CD4-positive, alpha-beta T cell treated with Interferon alpha-2 for 1 hour (primary cell): ENCODE results near the gene ZNF396.

Experiments
- DNase-seq, 2 donors: peaks; one replicate each; pipeline ENCODE4 v3.0.0-alpha.2; 2020 to 2022

The ZNF396 gene

DNA sequence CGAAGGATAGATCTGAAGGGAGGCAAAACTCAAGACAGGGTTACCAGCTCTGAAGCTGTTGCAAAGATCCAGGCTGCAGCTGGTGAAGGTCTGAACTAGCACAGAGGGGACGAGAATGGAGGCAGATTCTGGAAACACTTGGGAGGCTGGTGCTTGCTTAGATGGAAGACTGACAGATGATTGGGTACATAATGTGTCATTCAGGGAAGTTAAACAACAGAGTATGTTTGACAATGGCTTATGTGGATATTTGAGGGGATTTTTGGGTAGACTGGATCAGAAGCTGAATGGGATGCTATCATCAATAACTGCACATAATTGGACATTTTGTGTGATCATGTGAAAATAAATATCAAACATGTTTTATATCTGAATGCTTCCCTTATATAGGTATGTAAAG, 2.3 kb upstream of the ZNF396 start:
- DNase-seq = no peak

- no peak for DNase-seq
These were observed 1.4 kb upstream of the ZNF396 start for GRCh38 chr18:35378574-35378896.

- DNase-seq = no peak
These were observed 887 bp upstream of the ZNF396 start for GRCh38 chr18:35377875-35378573.

DNA sequence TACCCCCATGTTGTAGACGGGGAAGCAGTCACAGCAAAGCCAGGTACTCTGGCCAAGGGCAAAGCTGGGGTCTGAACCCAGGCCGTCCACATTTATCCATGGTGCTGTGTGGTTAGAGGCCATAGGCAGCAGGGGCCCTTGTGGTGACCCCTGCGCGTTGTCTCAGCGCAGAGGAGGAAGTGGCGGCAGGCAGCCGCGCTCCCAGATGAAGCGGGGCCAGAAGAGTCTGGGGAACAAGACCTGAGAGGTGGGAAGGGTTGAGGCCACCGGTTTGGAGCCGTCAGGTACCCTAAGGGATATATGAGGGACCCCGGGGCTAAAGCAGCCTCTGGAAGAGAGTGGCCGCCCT, 770 bp downstream of the ZNF396 start:
- DNase-seq = peak; percentile 8 to 20

- DNase-seq = no peak
These were observed 2.4 kb downstream of the ZNF396 start for GRCh38 chr18:35374708-35375107.

DNA sequence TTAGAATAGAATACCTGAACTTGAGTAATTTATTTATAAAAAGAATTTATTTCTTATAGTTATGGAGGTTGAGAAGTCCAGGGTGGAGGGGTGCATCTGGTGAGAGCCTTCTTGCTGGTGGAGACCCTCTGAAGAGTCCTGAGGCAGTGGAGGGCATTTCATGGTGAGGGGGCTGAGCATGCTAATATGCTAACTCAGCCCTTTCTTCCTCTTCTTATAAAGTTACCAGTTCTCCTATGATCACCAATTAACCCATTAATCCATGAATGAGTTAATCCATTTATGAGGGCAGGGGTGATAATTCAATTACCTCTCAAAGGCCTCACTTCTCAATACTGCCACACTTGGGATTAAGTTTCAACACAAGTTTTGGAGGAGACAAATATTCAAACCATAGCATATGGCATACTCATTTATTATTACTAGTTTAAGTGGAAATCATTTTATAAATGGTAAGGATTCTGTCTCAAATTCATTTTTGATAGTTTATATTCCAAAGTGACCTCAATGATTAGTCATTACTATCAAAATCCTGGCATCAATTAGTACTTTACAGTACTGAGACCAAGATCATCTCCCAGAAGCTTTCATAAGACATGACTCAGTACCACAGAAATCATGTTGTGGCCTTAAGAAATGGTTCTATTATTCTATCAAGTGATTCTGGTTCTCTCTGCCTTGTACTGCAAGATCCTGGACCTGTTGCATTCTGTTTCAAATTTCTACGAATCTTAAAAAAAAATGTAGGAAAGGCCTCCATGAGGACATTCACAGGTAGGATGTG, 5.5 kb downstream of the ZNF396 start:
- DNase-seq = no peak

GRCh38 chr18:35369126-35369525, 8.0 kb downstream of the ZNF396 start:
- no peak for DNase-seq

- no peak for DNase-seq
These were observed 8.5 kb downstream of the ZNF396 start for GRCh38 chr18:35368595-35368994.

GRCh38 chr18:35362531-35362930, 14.6 kb downstream of the ZNF396 start:
- no peak for DNase-seq

- DNase-seq = no peak
These were observed 15.4 kb downstream of the ZNF396 start for GRCh38 chr18:35361570-35362321.

GRCh38 chr18:35355140-35355618, 22.0 kb downstream of the ZNF396 start:
- DNase-seq = peak; percentile 78 to 79

- no peak for DNase-seq
These were observed 24.4 kb downstream of the ZNF396 start for GRCh38 chr18:35352778-35353177.

GRCh38 chr18:35352283-35352682, 24.9 kb downstream of the ZNF396 start:
- DNase-seq = no peak

- DNase-seq = no peak
These were observed 29.1 kb downstream of the ZNF396 start for GRCh38 chr18:35348001-35348400.

DNA sequence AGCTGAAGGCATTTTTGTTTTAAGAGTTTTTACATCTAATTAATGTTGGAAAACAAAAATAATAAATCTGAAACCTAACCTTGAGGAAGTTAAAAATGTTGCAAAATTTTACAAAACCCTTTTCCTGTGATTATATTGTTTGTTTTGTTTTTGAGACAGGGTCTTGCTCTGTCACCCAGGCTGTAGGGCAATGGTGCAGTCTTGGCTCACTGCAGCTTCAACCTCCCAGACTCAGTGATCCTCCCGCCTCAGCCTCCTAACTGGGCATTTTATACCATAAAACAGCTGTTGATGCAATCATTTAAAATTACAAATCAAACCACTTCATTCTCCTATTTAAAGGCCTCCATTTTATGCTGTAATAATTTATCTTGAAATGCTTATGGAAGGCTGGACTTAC, 31.2 kb downstream of the ZNF396 start:
- DNase-seq = no peak

DNA sequence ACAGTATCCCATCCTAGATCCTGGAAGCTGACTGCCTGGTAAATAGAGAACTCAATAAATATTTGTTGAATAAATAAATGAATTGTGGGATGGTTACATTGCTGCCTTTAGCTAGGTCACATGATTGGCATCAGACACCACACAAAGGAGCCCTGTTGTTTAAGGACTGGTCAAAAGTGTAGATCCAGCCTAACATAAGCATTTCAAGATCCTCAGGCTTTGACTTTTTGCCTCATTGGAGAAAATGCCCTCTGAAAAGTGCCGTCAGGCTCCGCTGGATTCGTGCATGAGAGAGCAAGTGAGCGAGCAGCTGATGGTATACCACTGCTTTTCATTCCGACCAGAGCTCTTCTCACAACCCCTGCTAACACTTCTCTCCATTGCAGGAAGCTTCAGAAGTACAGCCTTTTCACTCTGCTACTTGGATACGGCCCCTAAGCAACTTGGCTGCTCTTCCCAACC, 31.6 kb downstream of the ZNF396 start:
- no peak for DNase-seq

GRCh38 chr18:35344736-35345459, 32.2 kb downstream of the ZNF396 start:
- no peak for DNase-seq

DNA sequence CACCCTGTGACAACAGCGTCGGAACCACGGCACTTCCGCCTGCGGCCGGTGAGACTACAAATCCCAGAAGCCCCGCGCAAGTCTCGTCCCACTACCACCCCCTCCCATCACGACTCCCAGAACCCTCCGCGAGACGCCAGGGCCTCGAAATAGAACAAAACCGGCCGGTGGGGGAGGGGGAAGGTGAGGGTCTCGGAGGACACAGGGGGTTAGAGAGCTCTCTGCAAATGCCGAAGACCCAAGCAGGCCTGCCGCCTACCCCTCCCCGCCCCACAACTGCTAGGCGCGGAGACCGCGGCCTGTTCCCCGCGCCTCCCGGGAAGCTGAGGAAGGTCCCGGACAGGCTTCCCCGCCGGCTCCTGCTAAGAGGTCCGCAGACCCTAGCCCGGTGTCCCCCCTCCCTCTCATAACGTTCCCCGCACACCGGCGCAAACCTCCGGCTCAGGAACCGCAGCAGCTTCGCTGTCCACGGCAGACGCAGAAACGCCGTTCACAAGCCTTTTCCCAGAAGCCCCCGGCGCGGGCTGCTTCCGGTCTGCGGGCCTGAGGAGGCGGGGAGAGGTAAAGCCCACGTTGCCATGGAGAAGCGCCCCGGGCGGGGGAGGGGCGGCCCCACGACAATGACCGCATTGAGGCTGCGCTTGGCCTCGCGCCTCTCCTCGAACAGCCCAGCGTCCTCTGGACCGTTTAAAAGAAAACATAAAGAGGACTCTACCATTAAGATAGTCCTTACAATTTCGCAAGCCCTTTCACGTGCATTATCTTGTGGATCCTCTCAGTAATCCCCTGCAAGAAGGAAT, 33.0 kb downstream of the ZNF396 start, which contains the start of gene ZNF24:
ZNF24 (minus strand) TSS at position 485 of the 800 bp plus-strand sequence. CDS start 3,770 bp downstream, outside the sequence.
- peak; percentile 95 for DNase-seq

DNA sequence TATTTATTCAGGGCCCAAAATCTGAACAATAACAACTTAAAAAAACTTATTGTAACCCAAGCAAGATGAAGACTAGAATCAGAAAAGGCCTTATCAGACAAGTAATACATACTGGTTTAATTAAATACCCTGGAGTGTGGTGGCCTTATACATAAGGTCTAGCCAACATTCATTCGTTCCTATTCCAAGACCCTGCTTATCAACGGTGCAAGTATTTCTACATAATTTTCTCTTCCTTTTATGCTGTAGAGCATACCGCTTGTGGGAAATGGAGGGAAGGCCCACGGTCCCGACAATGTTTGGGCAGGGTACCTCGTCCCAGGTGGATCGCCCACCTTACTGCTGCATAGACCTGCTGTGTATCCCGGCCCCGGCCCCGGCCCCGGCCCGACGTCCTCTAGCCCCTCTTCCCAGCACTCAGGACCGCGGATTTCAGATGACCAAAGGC, 33.6 kb downstream of the ZNF396 start:
- DNase-seq = no peak

- DNase-seq = no peak
These were observed 39.9 kb downstream of the ZNF396 start for GRCh38 chr18:35337286-35337685.

DNA sequence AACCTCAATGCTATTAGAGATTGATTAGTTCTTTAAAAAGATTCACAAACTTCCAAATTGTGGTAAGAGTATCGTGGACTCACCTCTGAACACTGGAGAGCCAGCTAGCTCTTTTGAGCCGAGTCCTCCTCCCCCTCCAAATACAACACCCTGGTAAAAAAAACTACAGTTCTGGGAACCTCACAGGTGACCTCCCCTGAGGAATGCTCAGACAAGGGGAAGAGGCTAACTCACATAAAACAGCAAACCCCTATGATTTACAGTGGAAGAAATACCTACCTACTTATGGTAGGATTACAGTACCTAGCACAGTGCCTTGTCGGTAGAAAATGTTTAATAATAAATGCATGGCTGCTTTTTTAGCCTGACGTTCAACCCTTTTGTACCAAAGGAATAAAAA, 41.3 kb downstream of the ZNF396 start:
- no peak for DNase-seq

DNA sequence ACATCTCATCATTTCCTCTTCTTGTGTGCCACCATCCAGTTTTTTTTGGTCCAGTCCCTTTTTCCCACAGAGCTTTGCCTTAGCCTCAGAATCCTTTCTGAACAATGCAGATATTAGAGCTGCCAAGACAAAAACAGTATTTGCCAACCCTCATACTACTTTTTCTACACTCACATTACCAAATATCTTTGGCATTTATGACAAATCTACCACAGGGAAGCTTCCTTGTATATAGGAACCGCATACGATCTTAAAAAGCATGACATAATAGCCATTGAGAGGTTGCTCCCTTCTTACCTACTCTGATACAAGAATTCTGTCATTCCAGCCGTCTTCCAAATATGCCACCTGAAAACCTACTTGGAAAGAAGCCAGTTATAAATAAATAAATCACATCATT, 42.3 kb downstream of the ZNF396 start:
- DNase-seq = no peak
